Endothelial cell of umbilical vein (primary cell): ENCODE results near the gene BICD2. TPM values are rescaled to one million over a fixed set of nuclear protein-coding genes. Genes with fewer than 3 reads are reported as not detected.
A peak's percentile ranks its signal among the peaks of the same experiment; 100 is the strongest.

Experiments
- BruUV-seq: library from RNA; stranded (reverse); fragments of 400-500 nt; replicated peaks from 2 replicates; lab custom pipeline; 2021; lab: Mats Ljungman, UMichigan
- CTCF ChIA-PET: fragments of 300-600, 350-600 bp; sonication (Branson Sonifier 250); formaldehyde crosslinking; loops from one replicate; lab custom pipeline; 2021; ENCODE audit warnings: antibody characterized with exemption, inconsistent platforms; lab: Charles Lee
- POLR2A ChIA-PET: fragments of 300-600, 350-600 bp; sonication (Branson Sonifier 250); formaldehyde crosslinking; loops from one replicate; lab custom pipeline; 2021; ENCODE audit warnings: antibody characterized with exemption, inconsistent platforms; lab: Charles Lee
- DNase-seq: peaks from one replicate; pipeline ENCODE4 v3.0.0-alpha.2; 2011; ENCODE audit warnings: low read depth, low spot score
- FAIRE-seq: peaks from 2 replicates; lab custom pipeline; 2011; peaks lifted over from hg19 to GRCh38; lab: Jason Lieb, UNC
- H2AFZ ChIP-seq: 2 replicates; pipeline ENCODE4 v1.6.0; 2012; ENCODE audit warnings: low read depth, low read length, control low read depth, inconsistent platforms
- H3K27ac ChIP-seq: 2 replicates; pipeline ENCODE4 v1.5.1; 2011; ENCODE audit warnings: low read depth, mild to moderate bottlenecking, control low read depth, low read length, moderate library complexity; ENCODE audit not compliant: insufficient read depth
- H3K27me3 ChIP-seq, 2 experiments: 2 replicates each; pipeline versions ENCODE4 v1.6.0 to v1.6.1; 2011; ENCODE audit warnings: low read length in 2 of 2, mixed read lengths in 1 of 2; ENCODE audit not compliant: control insufficient read depth in 2 of 2, insufficient read depth in 2 of 2
- H3K36me3 ChIP-seq, 2 experiments: 2 replicates in 1 of 2; 3 replicates in 1 of 2; pipeline ENCODE4 v1.5.1; 2011; ENCODE audit warnings: low read length in 2 of 2, mild to moderate bottlenecking in 1 of 2, moderate library complexity in 1 of 2; ENCODE audit not compliant: control insufficient read depth in 2 of 2, insufficient read depth in 2 of 2; ENCODE audit errors: extremely low read depth in 1 of 2
- H3K4me1 ChIP-seq: 3 replicates; pipeline ENCODE4 v1.5.1; 2011; ENCODE audit warnings: mild to moderate bottlenecking, low read length; ENCODE audit not compliant: control insufficient read depth, insufficient read depth; ENCODE audit errors: extremely low read depth
- H3K4me2 ChIP-seq: 2 replicates; pipeline ENCODE4 v1.6.1; 2011; ENCODE audit warnings: low read length, control low read depth, mixed read lengths; ENCODE audit not compliant: insufficient read depth
- H3K4me3 ChIP-seq, 3 experiments: fragments of 200-600 bp in 1 of 3; sonication (generic), shearing (Covaris generic) in 1 of 3; replicated peaks in 1 of 3; 2 replicates each; pipeline ENCODE4 v1.5.1; 2011 to 2016; ENCODE audit warnings: control low read depth in 3 of 3, low read length in 3 of 3, mild to moderate bottlenecking in 2 of 3, inconsistent platforms in 1 of 3, low read depth in 1 of 3, moderate library complexity in 1 of 3; ENCODE audit not compliant: insufficient read depth in 1 of 3
- H3K79me2 ChIP-seq: 2 replicates; pipeline ENCODE4 v1.6.0; 2012; ENCODE audit warnings: low read length, inconsistent platforms; ENCODE audit not compliant: control insufficient read depth, insufficient read depth
- H3K9ac ChIP-seq: replicated peaks from 2 replicates; pipeline ENCODE3; 2011; ENCODE audit warnings: low read length, control low read depth; ENCODE audit not compliant: insufficient read depth; ENCODE audit errors: extremely low read depth
- H3K9me1 ChIP-seq: replicated peaks from 3 replicates; pipeline ENCODE4 v1.6.0; 2011; ENCODE audit warnings: mild to moderate bottlenecking, low read length; ENCODE audit not compliant: control insufficient read depth, insufficient read depth; ENCODE audit errors: extremely low read depth
- H3K9me3 ChIP-seq: replicated peaks from 2 replicates; pipeline ENCODE4 v1.5.1; 2012; ENCODE audit warnings: low read length, inconsistent platforms; ENCODE audit not compliant: control insufficient read depth, insufficient read depth
- H4K20me1 ChIP-seq: replicated peaks from 2 replicates; pipeline ENCODE3; 2011; ENCODE audit warnings: mild to moderate bottlenecking, low read length; ENCODE audit not compliant: control insufficient read depth, insufficient read depth; ENCODE audit errors: extremely low read depth
- EZH2 ChIP-seq: IDR thresholded peaks from 2 replicates; pipeline ENCODE4 v1.6.1; 2012; ENCODE audit warnings: borderline replicate concordance, low read depth, mild to moderate bottlenecking, moderate library complexity, low read length, inconsistent platforms; ENCODE audit not compliant: severe bottlenecking
- FOS ChIP-seq: IDR thresholded peaks from 2 replicates; pipeline ENCODE4 v1.6.1; 2011; ENCODE audit warnings: mild to moderate bottlenecking, low read length, moderate library complexity, borderline replicate concordance; ENCODE audit not compliant: insufficient read depth
- GATA2 ChIP-seq: IDR thresholded peaks from 2 replicates; pipeline ENCODE4 v1.7.0; 2011; ENCODE audit warnings: low read depth, mild to moderate bottlenecking, moderate library complexity, mixed read lengths, low read length; ENCODE audit not compliant: insufficient read length, insufficient read depth
- JUN ChIP-seq: IDR thresholded peaks from 2 replicates; pipeline ENCODE4 v1.6.1; 2011; ENCODE audit warnings: borderline replicate concordance, low read depth; ENCODE audit not compliant: insufficient read length, insufficient read depth
- MYC ChIP-seq: IDR thresholded peaks from one replicate; pipeline ENCODE4 v1.6.1; 2011; ENCODE audit warnings: mild to moderate bottlenecking, low read depth, low read length
- POLR2A ChIP-seq: IDR thresholded peaks from 2 replicates; pipeline ENCODE4 v1.6.1; 2012; ENCODE audit warnings: low read depth, mild to moderate bottlenecking, control low read depth, low read length
- POLR2AphosphoS5 ChIP-seq: IDR thresholded peaks from 2 replicates; pipeline ENCODE4 v1.6.1; 2012; ENCODE audit warnings: low read depth, mild to moderate bottlenecking, control low read depth, low read length, moderate library complexity; ENCODE audit not compliant: insufficient read depth
- dilution Hi-C: fragments of 300-500 bp; cut with MboI; formaldehyde crosslinking; loops from one replicate; pipeline ENCODE4 v1.15.0; 2019; ENCODE audit warnings: low sequenced_read_pairs; ENCODE audit not compliant: extremely low pct_ligation_motif_present
- intact Hi-C: fragments of 100-400 bp; cut with micrococcal nuclease; formaldehyde crosslinking; loops from one replicate; pipeline ENCODE4 v1.10.0; 2022
- polyA plus RNA-seq, 4 experiments: library from polyadenylated mRNA; depleted of rRNA in 3 of 4; stranded (reverse) in 3 of 4; unstranded in 1 of 4; fragments of >200 nt; gene quantifications; 2 replicates each; pipeline versions ENCODE4 v1.2.1 to v1.2.3, GENCODE V29; 2011 to 2012; ENCODE audit warnings: missing spikeins in 1 of 4
- total RNA-seq: library from RNA; stranded (reverse); gene quantifications from 2 replicates; pipeline ENCODE4 v1.2.3, GENCODE V29; 2021
- TF ChIP-seq, protein P1 (sequence below): IDR thresholded peaks from 2 replicates; pipeline ENCODE4 v1.6.1; 2011; ENCODE audit not compliant: insufficient read depth, insufficient read length
- TF ChIP-seq, protein P2 (sequence below), 2 donors: IDR thresholded peaks; 1 replicate in 1 of 2; 2 replicates in 1 of 2; pipeline ENCODE4 v1.5.1; 2011; ENCODE audit warnings: low read length in 2 of 2, mild to moderate bottlenecking in 2 of 2, moderate library complexity in 2 of 2, control low read depth in 1 of 2, inconsistent platforms in 1 of 2, low read depth in 1 of 2; ENCODE audit not compliant: insufficient read depth in 1 of 2; ENCODE audit errors: extremely low read depth in 1 of 2

Gene BICD2
- total and polyA plus RNA-seq, 2 donors (not counting 3 experiments of a cell fraction or from before 2014, with no cell fraction given) = 14.3 to 39.3 TPM

DNA sequence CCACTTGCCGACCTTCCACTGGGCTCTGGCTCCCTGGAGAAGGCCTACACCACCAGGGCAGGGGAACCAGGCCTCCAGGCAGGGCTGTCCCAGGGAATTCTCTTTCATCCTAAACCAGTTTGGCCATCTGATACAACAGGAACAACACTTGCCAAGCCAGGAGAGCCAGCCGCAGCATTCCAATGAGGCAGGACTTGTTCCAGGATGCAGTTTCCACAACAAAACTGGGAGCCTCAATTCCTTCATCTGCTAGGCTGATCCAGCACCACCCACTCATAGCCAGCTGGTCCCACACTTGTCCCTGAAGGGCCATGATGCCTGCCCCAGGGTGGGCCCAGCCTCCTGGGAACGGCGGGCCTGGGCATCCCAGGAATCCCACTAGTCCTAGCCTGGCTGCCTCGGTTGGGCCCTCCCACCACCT is 26.0 kb downstream of the BICD2 start:
- FAIRE-seq (no peak), DNase-seq (no peak)
- Histone ChIP-seq H3K4me3 (no peak overlapping the region), H3K27me3 (no peaks in the 10 kb centered on the region), H3K4me1 (peaks cover 29% of the 10 kb centered on the region), H3K9ac (no peak overlapping the region), H3K27ac (peak overlapping the region; percentile 18), H3K4me2 (no peak overlapping the region), H3K9me3 (no peaks in the 10 kb centered on the region), H3K9me1 (no peaks in the 10 kb centered on the region), H3K79me2 (peaks cover 92% of the 10 kb centered on the region), H3K36me3 (no peaks in the 10 kb centered on the region), H2AFZ (no peak overlapping the region), H4K20me1 (no peaks in the 10 kb centered on the region)
- TF ChIP-seq GATA2 = no peak
- TF ChIP-seq JUN = no peak
- no peak for TF ChIP-seq POLR2AphosphoS5
- TF ChIP-seq EZH2 = no peak
- TF ChIP-seq MYC = no peak
- TF ChIP-seq, protein P1, sequence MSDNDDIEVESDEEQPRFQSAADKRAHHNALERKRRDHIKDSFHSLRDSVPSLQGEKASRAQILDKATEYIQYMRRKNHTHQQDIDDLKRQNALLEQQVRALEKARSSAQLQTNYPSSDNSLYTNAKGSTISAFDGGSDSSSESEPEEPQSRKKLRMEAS = no peak
- POLR2A ChIA-PET = no interaction called here
- BruUV-seq = no TSS peak
- CTCF ChIA-PET = interaction anchor here (1.5 to 1.9 kb wide), 2 partner anchors 8 to 12 kb away, joined by 6 to 7 read pairs; no protein-coding TSS in a partner anchor
- dilution Hi-C loops (no loop called here), intact Hi-C loops (no loop called here)

DNA sequence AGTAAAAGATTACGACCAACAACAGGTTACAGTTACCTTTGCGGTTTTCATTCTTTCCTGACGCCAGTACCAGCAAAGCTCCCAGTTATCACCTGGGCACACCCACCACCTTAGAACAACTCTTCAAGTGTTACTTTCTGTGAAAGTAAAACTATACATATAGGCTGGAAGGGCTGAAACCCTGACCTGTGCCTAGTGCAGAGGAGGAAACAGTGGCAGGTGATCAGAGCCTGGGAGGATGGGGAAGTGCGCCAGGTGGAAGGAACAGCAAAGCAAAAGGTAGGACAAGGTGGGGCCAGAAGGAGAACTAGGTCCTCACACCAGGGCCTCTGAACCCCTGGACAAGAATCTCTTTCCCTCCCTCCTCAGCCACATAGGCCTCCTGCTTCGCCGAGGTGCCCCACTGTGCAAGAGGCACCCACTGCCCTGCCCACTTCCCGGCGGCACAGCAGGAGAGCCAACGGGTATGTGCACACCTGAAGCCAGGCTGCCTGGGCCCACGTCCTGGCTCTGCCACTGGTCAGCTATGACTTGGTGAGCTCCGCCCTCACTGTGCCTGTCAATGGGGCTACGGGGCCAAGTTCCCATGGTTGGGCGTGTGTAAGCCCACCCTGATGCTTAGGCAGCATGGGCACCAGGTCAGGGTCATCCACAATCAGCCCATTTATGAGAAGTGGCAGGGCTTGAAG is 26.9 kb downstream of the BICD2 start:
- POLR2A ChIA-PET = no interaction called here
- Histone ChIP-seq H3K9ac (no peak overlapping the region), H3K4me3 (no peak overlapping the region), H3K9me3 (no peaks in the 10 kb centered on the region), H4K20me1 (no peaks in the 10 kb centered on the region), H3K9me1 (no peaks in the 10 kb centered on the region), H2AFZ (no peak overlapping the region), H3K4me1 (peaks cover 29% of the 10 kb centered on the region), H3K79me2 (peaks cover 86% of the 10 kb centered on the region), H3K27me3 (no peaks in the 10 kb centered on the region), H3K27ac (no peak overlapping the region), H3K4me2 (no peak overlapping the region), H3K36me3 (no peaks in the 10 kb centered on the region)
- DNase-seq (no peak), FAIRE-seq (no peak)
- dilution Hi-C loops = no loop called here
- BruUV-seq = no TSS peak
- CTCF ChIA-PET = interaction anchor here (1.1 to 1.9 kb wide), 3 partner anchors 9 to 53 kb away, joined by 5 to 6 read pairs (median 5); no protein-coding TSS in a partner anchor
- intact Hi-C loops = no loop called here
- TF ChIP-seq MYC (no peak), FOS (no peak), POLR2A (no peak), GATA2 (no peak), EZH2 (no peak), JUN (no peak), POLR2AphosphoS5 (no peak)
- TF ChIP-seq, protein P1 = no peak
- TF ChIP-seq, protein P2, sequence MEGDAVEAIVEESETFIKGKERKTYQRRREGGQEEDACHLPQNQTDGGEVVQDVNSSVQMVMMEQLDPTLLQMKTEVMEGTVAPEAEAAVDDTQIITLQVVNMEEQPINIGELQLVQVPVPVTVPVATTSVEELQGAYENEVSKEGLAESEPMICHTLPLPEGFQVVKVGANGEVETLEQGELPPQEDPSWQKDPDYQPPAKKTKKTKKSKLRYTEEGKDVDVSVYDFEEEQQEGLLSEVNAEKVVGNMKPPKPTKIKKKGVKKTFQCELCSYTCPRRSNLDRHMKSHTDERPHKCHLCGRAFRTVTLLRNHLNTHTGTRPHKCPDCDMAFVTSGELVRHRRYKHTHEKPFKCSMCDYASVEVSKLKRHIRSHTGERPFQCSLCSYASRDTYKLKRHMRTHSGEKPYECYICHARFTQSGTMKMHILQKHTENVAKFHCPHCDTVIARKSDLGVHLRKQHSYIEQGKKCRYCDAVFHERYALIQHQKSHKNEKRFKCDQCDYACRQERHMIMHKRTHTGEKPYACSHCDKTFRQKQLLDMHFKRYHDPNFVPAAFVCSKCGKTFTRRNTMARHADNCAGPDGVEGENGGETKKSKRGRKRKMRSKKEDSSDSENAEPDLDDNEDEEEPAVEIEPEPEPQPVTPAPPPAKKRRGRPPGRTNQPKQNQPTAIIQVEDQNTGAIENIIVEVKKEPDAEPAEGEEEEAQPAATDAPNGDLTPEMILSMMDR (IDR thresholded peaks at IDR 0.05; ENCODE audit: extremely low read depth in 1 of 2, insufficient read depth in 1 of 2, low read depth in 1 of 2, low read length in 2 of 2) = no peak
